Mucosa of rectum (tissue), 2 donors: ENCODE measurements around the gene OR4A15.

Experiments used
- H3K27ac ChIP-seq, 2 donors: one replicate each; pipeline ENCODE4 v1.7.0; 2013; ENCODE audit warnings: inconsistent platforms in 2 of 2, low read depth in 2 of 2, low read length in 2 of 2
- H3K27me3 ChIP-seq, 2 donors: one replicate each; pipeline ENCODE4 v1.7.0; 2013; ENCODE audit warnings: low read length in 2 of 2; ENCODE audit not compliant: control insufficient read depth in 2 of 2, insufficient read depth in 2 of 2
- H3K36me3 ChIP-seq, 2 donors: one replicate each; pipeline ENCODE4 v1.7.0; 2013; ENCODE audit warnings: low read length in 2 of 2; ENCODE audit not compliant: control insufficient read depth in 2 of 2, insufficient read depth in 2 of 2
- H3K4me1 ChIP-seq, 2 donors: one replicate each; pipeline ENCODE4 v1.7.0; 2013; ENCODE audit warnings: low read length in 2 of 2, mild to moderate bottlenecking in 1 of 2; ENCODE audit not compliant: control insufficient read depth in 2 of 2, insufficient read depth in 2 of 2
- H3K4me3 ChIP-seq, 2 donors: one replicate each; pipeline ENCODE4 v1.7.0; 2013; ENCODE audit warnings: low read length in 2 of 2
- H3K9ac ChIP-seq, 2 donors: one replicate each; pipeline ENCODE4 v1.7.0; 2013; ENCODE audit warnings: low read length in 2 of 2, low read depth in 1 of 2, mild to moderate bottlenecking in 1 of 2
- H3K9me3 ChIP-seq, 2 donors: one replicate each; pipeline ENCODE4 v1.7.0; 2013; ENCODE audit warnings: low read length in 2 of 2; ENCODE audit not compliant: control insufficient read depth in 2 of 2
- donor health status: healthy.
- donor health status: Normal muscosa, but diverticular disease.

Gene OR4A15

DNA sequence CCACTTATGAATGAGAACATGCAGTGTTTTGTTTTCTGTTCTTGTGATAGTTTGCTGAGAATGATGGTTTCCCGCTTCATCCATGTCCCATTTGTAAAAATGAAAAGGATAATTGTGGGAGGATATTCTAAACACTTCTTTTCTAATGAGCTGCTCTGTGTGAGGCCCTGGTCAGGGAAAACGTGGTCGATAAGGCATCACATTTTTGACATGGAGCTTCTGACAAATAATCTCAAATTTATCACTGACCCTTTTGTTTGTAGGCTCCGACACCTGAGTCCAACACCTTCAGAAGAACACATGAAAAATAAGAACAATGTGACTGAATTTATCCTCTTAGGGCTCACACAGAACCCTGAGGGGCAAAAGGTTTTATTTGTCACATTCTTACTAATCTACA, at the start of gene OR4A15:
Gene OR4A15, plus strand, starts transcription at position 301 of the 400 bp plus-strand sequence. Its CDS starts 0 bp downstream, at position 301.
- no peak within 1 kb of the TSS for H3K27ac ChIP-seq
- no peaks in the 10 kb centered on the region for H3K4me1 ChIP-seq
- H3K36me3 ChIP-seq: no peaks in the 10 kb centered on the region
- peaks cover 0 to 2% of the 10 kb centered on the region in 2 donors for H3K9me3 ChIP-seq
- no peak within 1 kb of the TSS for H3K9ac ChIP-seq
- H3K4me3 ChIP-seq: no peak within 1 kb of the TSS
- H3K27me3 ChIP-seq: no peaks in the 10 kb centered on the region

DNA sequence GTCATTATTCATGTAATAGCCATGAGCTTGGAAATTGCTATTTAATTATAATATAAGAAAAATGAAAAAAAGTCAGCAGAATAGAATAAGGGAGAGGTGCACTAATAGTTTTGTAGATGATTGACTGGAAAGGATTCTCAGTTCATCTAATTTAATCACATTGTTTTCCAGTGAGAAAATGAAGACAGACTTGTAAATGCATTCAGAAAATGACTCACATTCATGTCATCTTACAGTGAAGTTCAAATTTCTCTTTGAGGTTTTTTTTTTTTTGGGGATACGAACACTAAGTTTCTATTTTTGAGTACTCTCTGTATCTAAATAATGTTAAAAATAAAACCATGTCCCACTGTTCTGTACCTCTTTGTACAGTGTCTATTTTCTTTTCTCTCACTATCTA, 43.3 kb upstream of the OR4A15 start:
- Histone ChIP-seq H3K9ac (no peak overlapping the region), H3K27ac (no peak overlapping the region), H3K36me3 (no peaks in the 10 kb centered on the region), H3K9me3 (no peaks in the 10 kb centered on the region), H3K27me3 (no peaks in the 10 kb centered on the region), H3K4me1 (no peaks in the 10 kb centered on the region), H3K4me3 (no peak overlapping the region)

DNA sequence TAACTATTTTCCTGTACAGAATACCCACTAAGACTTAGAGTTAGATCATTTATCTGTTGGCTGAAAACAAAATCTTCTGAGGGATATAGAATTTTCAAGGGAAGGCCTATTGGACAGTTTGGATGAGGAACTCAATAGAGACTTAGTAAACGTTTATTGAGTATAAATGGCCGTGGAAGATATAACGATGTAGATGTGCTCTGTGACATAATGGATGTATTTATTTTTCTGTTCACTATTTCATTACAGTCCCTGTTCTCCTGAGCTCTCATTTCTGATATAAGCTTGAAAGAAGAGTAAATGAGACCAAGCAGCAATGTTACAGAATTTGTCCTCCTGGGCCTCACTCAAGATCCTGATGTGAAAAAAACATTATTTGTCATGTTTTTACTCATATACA, 24.9 kb upstream of the OR4A15 start, which contains the start of gene OR4A16:
Gene OR4A16, plus strand, starts transcription at position 301 of the 400 bp plus-strand sequence. Its CDS starts 0 bp downstream, at position 301.
- Histone ChIP-seq H3K27ac (no peak within 1 kb of the TSS), H3K9ac (no peak within 1 kb of the TSS), H3K4me1 (no peaks in the 10 kb centered on the region), H3K9me3 (peaks cover 2 to 9% of the 10 kb centered on the region in 2 donors), H3K36me3 (no peaks in the 10 kb centered on the region), H3K4me3 (no peak within 1 kb of the TSS), H3K27me3 (no peaks in the 10 kb centered on the region)

DNA sequence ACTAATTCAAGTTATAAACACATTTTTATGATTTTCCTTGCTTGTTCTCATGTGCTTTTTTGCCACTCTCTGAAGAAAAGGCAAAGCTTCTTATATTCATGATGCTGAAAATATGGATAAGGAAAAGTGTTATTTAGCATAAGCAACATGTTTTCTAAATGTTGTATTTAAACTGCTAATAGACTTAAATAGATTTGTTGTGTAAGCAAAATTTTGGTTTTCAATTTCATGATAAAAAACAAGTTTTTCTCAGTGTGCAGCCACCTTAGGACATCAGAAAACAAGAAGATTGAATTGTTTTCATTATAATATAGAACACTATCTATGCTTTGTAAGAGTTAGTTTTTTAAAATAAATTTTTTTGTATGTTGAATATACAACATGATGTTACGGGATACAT, 22.5 kb upstream of the OR4A15 start:
- H3K9me3 ChIP-seq: peaks cover 2 to 9% of the 10 kb centered on the region in 2 donors
- H3K4me1 ChIP-seq: no peaks in the 10 kb centered on the region

DNA sequence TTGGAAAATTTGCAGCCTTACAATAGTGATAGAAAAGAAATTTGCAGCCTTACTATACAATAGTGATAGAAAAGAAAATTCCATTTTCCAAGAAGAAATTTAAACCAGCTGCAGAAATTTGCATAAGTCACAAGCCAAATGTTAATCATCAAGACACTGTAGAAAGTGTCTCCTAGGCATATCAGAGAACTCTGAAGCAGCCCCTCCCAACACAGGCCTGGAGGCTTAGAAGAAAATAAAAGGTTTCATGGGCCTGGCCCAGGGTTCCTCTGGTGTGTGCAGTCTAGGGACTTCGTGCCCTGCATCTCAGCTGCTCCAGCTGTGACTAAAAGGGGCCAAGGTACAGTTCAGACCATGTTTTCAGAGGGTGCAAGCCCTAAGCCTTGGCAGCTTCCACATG, 18.7 kb upstream of the OR4A15 start:
- Histone ChIP-seq H3K4me3 (no peak overlapping the region), H3K36me3 (no peaks in the 10 kb centered on the region), H3K9ac (no peak overlapping the region), H3K9me3 (no peaks in the 10 kb centered on the region), H3K27ac (no peak overlapping the region), H3K4me1 (no peaks in the 10 kb centered on the region), H3K27me3 (no peaks in the 10 kb centered on the region)

More for the DNA sequence above, 22.5 kb upstream of the OR4A15 start:
- Histone ChIP-seq H3K4me3 (no peak overlapping the region), H3K36me3 (no peaks in the 10 kb centered on the region), H3K27me3 (no peaks in the 10 kb centered on the region), H3K27ac (no peak overlapping the region), H3K9ac (no peak overlapping the region)

DNA sequence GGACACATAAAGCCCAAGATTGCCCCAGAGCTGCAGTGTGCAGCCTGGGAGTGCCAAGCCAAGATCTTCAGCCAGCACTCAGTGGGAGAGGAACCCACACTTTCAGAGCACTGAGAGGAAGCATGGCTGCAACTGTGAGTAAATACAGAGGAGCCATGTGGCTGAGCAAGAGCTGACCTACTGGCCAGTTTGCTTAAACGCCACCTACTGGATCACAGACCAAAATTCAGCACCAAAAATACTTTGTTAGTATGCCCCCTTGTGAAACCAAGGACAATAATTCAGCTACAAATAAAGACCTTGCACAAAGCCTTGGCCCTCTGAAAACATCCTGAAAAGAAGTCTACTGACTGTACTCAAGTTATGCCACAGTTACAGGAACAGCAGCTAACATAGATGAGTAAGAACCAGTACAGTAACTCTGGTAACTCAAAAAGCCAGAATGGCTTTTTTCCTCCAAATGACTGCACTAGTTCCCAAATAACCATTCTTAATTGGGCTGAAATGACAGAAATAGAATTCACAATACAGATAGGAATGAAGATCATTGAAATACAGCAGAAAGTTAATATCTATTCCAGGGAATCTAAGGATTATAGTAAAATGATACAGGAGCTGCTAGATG, 10.1 kb upstream of the OR4A15 start:
- Histone ChIP-seq H3K27me3 (no peaks in the 10 kb centered on the region), H3K36me3 (no peaks in the 10 kb centered on the region), H3K9me3 (peaks cover 0 to 4% of the 10 kb centered on the region in 2 donors), H3K9ac (no peak overlapping the region), H3K4me1 (no peaks in the 10 kb centered on the region), H3K27ac (no peak overlapping the region), H3K4me3 (no peak overlapping the region)

DNA sequence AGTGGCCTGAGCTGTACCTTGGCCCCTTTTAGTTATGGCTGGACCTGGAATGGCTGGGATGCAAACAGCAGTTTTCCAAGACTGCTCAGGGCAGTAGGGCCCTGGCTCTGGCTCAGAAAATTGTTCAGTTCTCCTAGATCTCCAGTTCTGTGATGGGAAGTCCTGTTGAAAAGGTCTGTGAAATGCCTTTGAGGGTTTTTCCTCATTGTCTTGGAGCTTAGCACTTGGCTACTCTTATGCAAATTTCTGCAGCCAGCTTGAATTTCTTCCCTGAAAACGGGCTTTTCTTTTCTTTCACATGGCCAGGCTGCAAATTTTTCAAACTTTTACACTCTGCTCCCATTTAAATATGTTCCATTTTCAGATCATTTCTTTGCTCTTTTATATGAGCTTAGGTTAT, 33.2 kb downstream of the OR4A15 start:
- Histone ChIP-seq H3K9ac (no peak overlapping the region), H3K9me3 (no peaks in the 10 kb centered on the region), H3K27me3 (no peaks in the 10 kb centered on the region), H3K27ac (no peak overlapping the region), H3K36me3 (no peaks in the 10 kb centered on the region), H3K4me1 (no peaks in the 10 kb centered on the region), H3K4me3 (no peak overlapping the region)
